Measurements from ENCODE around the gene NAB1. TPM values are rescaled to one million over a fixed set of nuclear protein-coding genes. Genes with fewer than 3 reads are reported as not detected.

The NAB1 gene
- total RNA-seq, 1 experiment from 2014 or later = 40.2 TPM

- POLR2A ChIA-PET = interaction anchor here (1.0 kb wide), 1 partner anchor 104 kb away, joined by 3 read pairs; no protein-coding TSS in a partner anchor
- in situ Hi-C loops (cut with HindIII; ENCODE audit: low pct_unique_long_range_greater_than_20kb, low sequenced_read_pairs) = no loop called here
- CTCF ChIA-PET = no interaction called here
- DNase-seq (ENCODE audit: low read depth, low spot score) (no peak), ATAC-seq (peak; percentile 51; the same call in 1 of the 2 replicates)
- no peaks in the 10 kb centered on the region for H3K9me3 ChIP-seq (ENCODE audit: control insufficient read depth, insufficient read depth, low read depth, low read length)
- intact Hi-C loops (cut with micrococcal nuclease; ENCODE audit: unreplicated experiment) = no loop called here
- H3K27me3 ChIP-seq (ENCODE audit: control insufficient read depth, insufficient read depth, low read length) = no peaks in the 10 kb centered on the region
- no peak overlapping the region for H3K27ac ChIP-seq (ENCODE audit: low read length)
- BruUV-seq (replicated peaks) = no TSS peak
- H3K36me3 ChIP-seq (ENCODE audit: control insufficient read depth, insufficient read depth, low read length) = no peaks in the 10 kb centered on the region
- H3K4me1 ChIP-seq (ENCODE audit: control insufficient read depth, insufficient read depth, low read length) = no peaks in the 10 kb centered on the region
- no peak overlapping the region for H3K4me3 ChIP-seq (ENCODE audit: low read depth in 2 of 2, low read length in 2 of 2)
- no peak for TF ChIP-seq POLR2AphosphoS5 (IDR thresholded peaks at IDR 0.05; ENCODE audit: low read depth, low read length)
- no peak for TF ChIP-seq SIN3A (IDR thresholded peaks at IDR 0.05; ENCODE audit: borderline replicate concordance, insufficient read depth, low read depth, low read length)
- TF ChIP-seq REST (IDR thresholded peaks at IDR 0.05; ENCODE audit: insufficient read depth in 1 of 2, low read depth in 2 of 2, low read length in 1 of 2) = no peak
- no peak for TF ChIP-seq CTCF (IDR thresholded peaks at IDR 0.05)
- no peak for TF ChIP-seq TCF7L2 (IDR thresholded peaks at IDR 0.05; ENCODE audit: low read depth, low read length)
Measured at GRCh38 chr2:190637903-190638618, 10.8 kb upstream of the NAB1 start.

GRCh38 chr2:190640117-190640516 lies 8.8 kb upstream of the NAB1 start:
- POLR2A ChIA-PET = no interaction called here
- Histone ChIP-seq H3K4me1 (ENCODE audit: control insufficient read depth, insufficient read depth, low read length) (no peaks in the 10 kb centered on the region), H3K27me3 (ENCODE audit: control insufficient read depth, insufficient read depth, low read length) (no peaks in the 10 kb centered on the region), H3K9me3 (ENCODE audit: control insufficient read depth, insufficient read depth, low read depth, low read length) (no peaks in the 10 kb centered on the region), H3K4me3 (ENCODE audit: low read depth in 2 of 2, low read length in 2 of 2) (no peak overlapping the region), H3K27ac (ENCODE audit: low read length) (no peak overlapping the region), H3K36me3 (ENCODE audit: control insufficient read depth, insufficient read depth, low read length) (no peaks in the 10 kb centered on the region)
- intact Hi-C loops (cut with micrococcal nuclease; ENCODE audit: unreplicated experiment) (loop anchor here (10.0 kb wide), 1 partner anchor 105 kb away; the partner anchor contains the start of gene NEMP2), in situ Hi-C loops (cut with HindIII; ENCODE audit: low pct_unique_long_range_greater_than_20kb, low sequenced_read_pairs) (no loop called here)
- no peak for DNase-seq (ENCODE audit: low read depth, low spot score)
- TF ChIP-seq REST (IDR thresholded peaks at IDR 0.05; ENCODE audit: insufficient read depth in 1 of 2, low read depth in 2 of 2, low read length in 1 of 2) = no peak
- no peak for TF ChIP-seq SIN3A (IDR thresholded peaks at IDR 0.05; ENCODE audit: borderline replicate concordance, insufficient read depth, low read depth, low read length)
- no peak for TF ChIP-seq CTCF (IDR thresholded peaks at IDR 0.05)
- TF ChIP-seq POLR2AphosphoS5 (IDR thresholded peaks at IDR 0.05; ENCODE audit: low read depth, low read length) = no peak
- CTCF ChIA-PET = no interaction called here
- BruUV-seq (replicated peaks) = no TSS peak
- no peak for ATAC-seq

All from Panc1 (cell line).